Colonic mucosa (tissue), 4 donors: ENCODE data around the gene FANCG. TPM values are rescaled to one million over a fixed set of nuclear protein-coding genes. Genes with fewer than 3 reads are reported as not detected.

Experiments used
- DNase-seq: peaks from one replicate; pipeline ENCODE4 v3.0.0-alpha.2; 2020
- H3K27ac ChIP-seq: fragments of 200-600 bp; one replicate; pipeline ENCODE4 v1.8.0; 2021
- H3K27me3 ChIP-seq: fragments of 200-600 bp; one replicate; pipeline ENCODE4 v1.8.0; 2021
- H3K36me3 ChIP-seq: fragments of 200-600 bp; one replicate; pipeline ENCODE4 v1.8.0; 2021
- H3K4me1 ChIP-seq: fragments of 200-600 bp; one replicate; pipeline ENCODE4 v1.8.0; 2021; ENCODE audit warnings: mild to moderate bottlenecking
- H3K4me3 ChIP-seq: fragments of 200-600 bp; one replicate; pipeline ENCODE4 v1.8.0; 2021
- H3K9ac ChIP-seq, 2 donors: one replicate each; pipeline ENCODE4 v1.7.0; 2013; ENCODE audit warnings: control low read depth in 2 of 2, low read depth in 2 of 2, low read length in 2 of 2
- H3K9me3 ChIP-seq: fragments of 200-600 bp; one replicate; pipeline ENCODE4 v1.8.0; 2021
- CTCF ChIP-seq: fragments of 200-600 bp; IDR thresholded peaks from one replicate; pipeline ENCODE4 v1.8.0; 2022; ENCODE audit warnings: antibody characterized with exemption, mild to moderate bottlenecking
- intact Hi-C: fragments of 100-400 bp; cut with DNase I; formaldehyde crosslinking; loops from one replicate; pipeline ENCODE4 v1.14.1; 2022
- total RNA-seq, 2 donors: library from RNA; stranded (reverse); fragmentation: NEBNext Ultra II Directional in 1 of 2; extraction: Animal tissue kit (Norgen Biotek cat#: 25700) in 1 of 2; gene quantifications; one replicate each; pipeline ENCODE4 v1.2.1, GENCODE V29; 2021
- donor health status: healthy.
- donor health status: DM: no; HTN: no; CAD: no.
- donor health status: DM: no; HTN: no; CAD: no.

The FANCG gene
- total RNA-seq, 2 donors from 2014 or later = 11.4 to 47.5 TPM

- no peaks in the 10 kb centered on the region for H3K4me1 ChIP-seq
- H3K27ac ChIP-seq = no peak overlapping the region
- no peaks in the 10 kb centered on the region for H3K9me3 ChIP-seq
- no peaks in the 10 kb centered on the region for H3K27me3 ChIP-seq
- intact Hi-C loops = no loop called here
- no peak overlapping the region for H3K4me3 ChIP-seq
- TF ChIP-seq CTCF = no peak
- DNase-seq = no peak
- no peaks in the 10 kb centered on the region for H3K36me3 ChIP-seq
- H3K9ac ChIP-seq = no peak overlapping the region
These were observed 53.1 kb downstream of the FANCG start for GRCh38 chr9:35026671-35027070.

Other genes starting within 250 kb of the FANCG start
- gene PHF24, start 121.7 kb downstream of the FANCG start, total RNA-seq = under 1 TPM in 1 of 2 donors, not detected in 1; 0.64 TPM
- gene DNAJB5, start 90.2 kb downstream of the FANCG start, total RNA-seq = 1 to 10 TPM; 1.6 to 8.5 TPM
- 100 to 1,000 TPM; 176 to 287 TPM for gene VCP, start 7.3 kb downstream of the FANCG start, total RNA-seq
- 10 to 100 TPM; 27.6 to 51.3 TPM for gene PIGO, start 16.6 kb upstream of the FANCG start, total RNA-seq
- gene STOML2, start 23.2 kb upstream of the FANCG start, total RNA-seq = 100 to 1,000 TPM; 111 to 233 TPM
- gene ATOSB, start 35.9 kb upstream of the FANCG start, total RNA-seq = 10 to 100 TPM; 16.8 to 44.6 TPM
- 10 to 100 TPM; 43.6 to 56.1 TPM for gene UNC13B, start 82.1 kb upstream of the FANCG start, total RNA-seq